ENCODE results near the gene RAPGEF5. TPM values are rescaled to one million over a fixed set of nuclear protein-coding genes. Genes with fewer than 3 reads are reported as not detected.
A peak's percentile ranks its signal among the peaks of the same experiment; 100 is the strongest.

Gene RAPGEF5
- total and polyA plus RNA-seq, 2 donors (not counting 3 experiments of a cell fraction or from before 2014, with no cell fraction given): 10.0 to 43.2 TPM

DNA sequence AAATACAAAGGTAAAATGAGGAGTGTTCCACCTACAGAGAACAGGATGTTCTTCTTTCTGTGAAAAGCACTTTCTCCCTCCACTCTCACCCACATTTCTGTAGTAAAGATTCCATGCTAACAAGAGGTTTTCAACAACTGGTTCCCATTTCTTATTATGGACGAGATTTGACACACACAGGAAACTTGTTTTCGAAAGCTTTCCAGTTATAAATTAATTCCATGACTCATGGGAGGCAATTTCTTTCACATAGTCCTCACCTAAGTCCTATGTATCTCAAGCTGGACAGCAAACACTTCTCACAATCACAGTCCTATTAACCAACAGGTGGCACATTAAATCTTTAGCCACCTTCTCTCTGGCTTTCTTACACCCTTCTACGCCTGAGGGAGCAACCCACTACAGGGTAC, 24.5 kb downstream of the RAPGEF5 start:
- BruUV-seq (replicated peaks): no TSS peak
- dilution Hi-C loops (cut with MboI; ENCODE audit: extremely low pct_ligation_motif_present, low sequenced_read_pairs): no loop called here
- no peak overlapping the region for H3K4me3 ChIP-seq (replicated peaks in 1 of 3; ENCODE audit: insufficient read depth in 1 of 3, low read depth in 1 of 3, low read length in 3 of 3)
- CTCF ChIA-PET: interaction anchor here (0.9 to 1.5 kb wide), 4 partner anchors 8 to 32 kb away, joined by 3 read pairs; no protein-coding TSS in a partner anchor
- no peaks in the 10 kb centered on the region for H3K9me1 ChIP-seq (replicated peaks; ENCODE audit: control insufficient read depth, extremely low read depth, insufficient read depth, low read length)
- H3K4me1 ChIP-seq (ENCODE audit: control insufficient read depth, extremely low read depth, insufficient read depth, low read length): no peaks in the 10 kb centered on the region
- H3K79me2 ChIP-seq (ENCODE audit: control insufficient read depth, insufficient read depth, low read length): no peaks in the 10 kb centered on the region
- intact Hi-C loops (cut with micrococcal nuclease): no loop called here
- no peak overlapping the region for H2AFZ ChIP-seq (ENCODE audit: low read depth, low read length)
- no peaks in the 10 kb centered on the region for H3K36me3 ChIP-seq (ENCODE audit: control insufficient read depth in 2 of 2, extremely low read depth in 1 of 2, insufficient read depth in 2 of 2, low read length in 2 of 2)
- no peaks in the 10 kb centered on the region for H3K9me3 ChIP-seq (replicated peaks; ENCODE audit: control insufficient read depth, insufficient read depth, low read length)
- H3K27me3 ChIP-seq (ENCODE audit: control insufficient read depth in 2 of 2, insufficient read depth in 2 of 2, low read length in 2 of 2): no peaks in the 10 kb centered on the region
- H4K20me1 ChIP-seq (replicated peaks; ENCODE audit: control insufficient read depth, extremely low read depth, insufficient read depth, low read length): no peaks in the 10 kb centered on the region
- POLR2A ChIA-PET: no interaction called here
- TF ChIP-seq JUN (IDR thresholded peaks at IDR 0.05; ENCODE audit: borderline replicate concordance, insufficient read depth, insufficient read length, low read depth) (no peak), POLR2A (IDR thresholded peaks at IDR 0.05; ENCODE audit: low read depth, low read length) (no peak), EZH2 (IDR thresholded peaks at IDR 0.05; ENCODE audit: borderline replicate concordance, low read depth, low read length, severe bottlenecking) (no peak), POLR2AphosphoS5 (IDR thresholded peaks at IDR 0.05; ENCODE audit: insufficient read depth, low read depth, low read length) (no peak), GATA2 (IDR thresholded peaks at IDR 0.05; ENCODE audit: insufficient read depth, insufficient read length, low read depth, low read length) (no peak)
- TF ChIP-seq, protein P1, sequence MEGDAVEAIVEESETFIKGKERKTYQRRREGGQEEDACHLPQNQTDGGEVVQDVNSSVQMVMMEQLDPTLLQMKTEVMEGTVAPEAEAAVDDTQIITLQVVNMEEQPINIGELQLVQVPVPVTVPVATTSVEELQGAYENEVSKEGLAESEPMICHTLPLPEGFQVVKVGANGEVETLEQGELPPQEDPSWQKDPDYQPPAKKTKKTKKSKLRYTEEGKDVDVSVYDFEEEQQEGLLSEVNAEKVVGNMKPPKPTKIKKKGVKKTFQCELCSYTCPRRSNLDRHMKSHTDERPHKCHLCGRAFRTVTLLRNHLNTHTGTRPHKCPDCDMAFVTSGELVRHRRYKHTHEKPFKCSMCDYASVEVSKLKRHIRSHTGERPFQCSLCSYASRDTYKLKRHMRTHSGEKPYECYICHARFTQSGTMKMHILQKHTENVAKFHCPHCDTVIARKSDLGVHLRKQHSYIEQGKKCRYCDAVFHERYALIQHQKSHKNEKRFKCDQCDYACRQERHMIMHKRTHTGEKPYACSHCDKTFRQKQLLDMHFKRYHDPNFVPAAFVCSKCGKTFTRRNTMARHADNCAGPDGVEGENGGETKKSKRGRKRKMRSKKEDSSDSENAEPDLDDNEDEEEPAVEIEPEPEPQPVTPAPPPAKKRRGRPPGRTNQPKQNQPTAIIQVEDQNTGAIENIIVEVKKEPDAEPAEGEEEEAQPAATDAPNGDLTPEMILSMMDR (IDR thresholded peaks at IDR 0.05; ENCODE audit: extremely low read depth in 1 of 2, insufficient read depth in 1 of 2, low read depth in 1 of 2, low read length in 2 of 2): no peak
- TF ChIP-seq, protein P2, sequence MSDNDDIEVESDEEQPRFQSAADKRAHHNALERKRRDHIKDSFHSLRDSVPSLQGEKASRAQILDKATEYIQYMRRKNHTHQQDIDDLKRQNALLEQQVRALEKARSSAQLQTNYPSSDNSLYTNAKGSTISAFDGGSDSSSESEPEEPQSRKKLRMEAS (IDR thresholded peaks at IDR 0.05; ENCODE audit: insufficient read depth, insufficient read length): no peak
- no peak overlapping the region for H3K9ac ChIP-seq (replicated peaks; ENCODE audit: extremely low read depth, insufficient read depth, low read length)
- H3K27ac ChIP-seq (ENCODE audit: insufficient read depth, low read depth, low read length): no peak overlapping the region
- DNase-seq (ENCODE audit: low read depth, low spot score) (peak; percentile 21), FAIRE-seq (no peak)
- no peak overlapping the region for H3K4me2 ChIP-seq (ENCODE audit: insufficient read depth, low read length)

All from endothelial cell of umbilical vein (primary cell).